ENCODE data around the gene PKHD1.
"Not testable (repeated sequence)": the region's sequence is repeated elsewhere in the genome, so short reads cannot be mapped to it uniquely, and the experiment has no call there.

PKHD1 gene

GRCh38 chr6:51918347-51918746 is 169.1 kb downstream of the PKHD1 start:
- H3K27me3 ChIP-seq (ENCODE audit: control insufficient read depth, insufficient read depth, low read length, poor library complexity, severe bottlenecking); H3K4me3 ChIP-seq (ENCODE audit: insufficient read depth, low read depth, low read length); H3K36me3 ChIP-seq (ENCODE audit: control insufficient read depth, insufficient read depth, low read length); H3K4me1 ChIP-seq (ENCODE audit: control insufficient read depth, insufficient read depth, low read length); H3K9me3 ChIP-seq (ENCODE audit: control insufficient read depth, low read length); H3K27ac ChIP-seq (ENCODE audit: insufficient read depth, low read depth, low read length, poor library complexity, severe bottlenecking): not testable (repeated sequence)
- WGBS, 2 experiments, result 88 to 97% methylated on average over 2 of the region's 2 CpGs

GRCh38 chr6:51915098-51915497 is 172.3 kb downstream of the PKHD1 start:
- WGBS, 2 experiments, result 97 to 100% methylated on average over 1 of the region's 1 CpG
- Histone ChIP-seq H3K4me1 (ENCODE audit: control insufficient read depth, insufficient read depth, low read length) (no peaks in the 10 kb centered on the region), H3K27me3 (ENCODE audit: control insufficient read depth, insufficient read depth, low read length, poor library complexity, severe bottlenecking) (no peaks in the 10 kb centered on the region)

DNA sequence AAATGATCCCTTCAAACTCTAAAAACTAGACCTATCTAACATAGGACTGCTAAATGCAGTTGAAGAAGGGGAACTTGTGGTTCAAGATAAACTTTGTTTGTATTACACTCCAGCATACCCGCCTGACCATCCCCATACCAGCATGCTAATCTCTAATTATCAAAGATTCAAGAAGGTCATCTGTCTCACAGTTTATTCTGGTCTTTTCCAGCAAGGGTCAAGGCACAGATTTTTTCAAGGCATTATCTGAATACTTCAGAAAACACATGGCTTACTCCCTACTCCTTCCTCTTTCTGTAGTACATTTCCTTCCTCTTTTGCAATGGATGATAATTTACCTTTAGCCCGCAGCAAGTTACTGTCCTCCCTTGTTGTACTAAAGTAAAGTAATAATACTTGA is 174.1 kb downstream of the PKHD1 start:
- Histone ChIP-seq H3K4me1 (ENCODE audit: control insufficient read depth, insufficient read depth, low read length) (no peaks in the 10 kb centered on the region), H3K36me3 (ENCODE audit: control insufficient read depth, insufficient read depth, low read length) (no peaks in the 10 kb centered on the region), H3K4me3 (ENCODE audit: insufficient read depth, low read depth, low read length) (no peak overlapping the region), H3K9me3 (ENCODE audit: control insufficient read depth, low read length) (no peaks in the 10 kb centered on the region), H3K27me3 (ENCODE audit: control insufficient read depth, insufficient read depth, low read length, poor library complexity, severe bottlenecking) (no peaks in the 10 kb centered on the region), H3K27ac (ENCODE audit: insufficient read depth, low read depth, low read length, poor library complexity, severe bottlenecking) (no peak overlapping the region)
- 92 to 95% methylated on average over 2 of the region's 2 CpGs for WGBS, 2 experiments

More at GRCh38 chr6:51915098-51915497, 172.3 kb downstream of the PKHD1 start:
- no peaks in the 10 kb centered on the region for H3K9me3 ChIP-seq (ENCODE audit: control insufficient read depth, low read length)
- no peaks in the 10 kb centered on the region for H3K36me3 ChIP-seq (ENCODE audit: control insufficient read depth, insufficient read depth, low read length)
- H3K27ac ChIP-seq (ENCODE audit: insufficient read depth, low read depth, low read length, poor library complexity, severe bottlenecking), result no peak overlapping the region
- H3K4me3 ChIP-seq (ENCODE audit: insufficient read depth, low read depth, low read length), result no peak overlapping the region

DNA sequence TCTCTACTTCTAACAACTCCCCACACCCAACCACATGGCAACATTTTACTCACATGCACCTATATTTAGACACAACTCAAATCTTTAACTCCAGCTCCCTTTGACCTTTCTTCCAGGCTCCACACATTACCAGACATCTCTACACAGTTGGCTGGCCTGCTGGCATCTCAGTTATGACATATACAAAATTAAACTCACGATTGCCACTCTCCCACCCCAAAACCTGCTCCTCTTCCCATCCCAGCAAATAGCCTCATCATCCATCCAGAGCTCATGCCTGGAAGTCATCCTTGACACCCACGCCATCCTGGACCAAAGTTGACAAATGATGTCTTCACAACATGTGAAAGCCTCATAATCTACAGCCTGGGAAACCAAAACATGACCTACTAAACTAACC is 176.6 kb downstream of the PKHD1 start:
- Histone ChIP-seq H3K4me1 (ENCODE audit: control insufficient read depth, insufficient read depth, low read length) (no peaks in the 10 kb centered on the region), H3K36me3 (ENCODE audit: control insufficient read depth, insufficient read depth, low read length) (no peaks in the 10 kb centered on the region), H3K4me3 (ENCODE audit: insufficient read depth, low read depth, low read length) (no peak overlapping the region), H3K9me3 (ENCODE audit: control insufficient read depth, low read length) (no peaks in the 10 kb centered on the region), H3K27ac (ENCODE audit: insufficient read depth, low read depth, low read length, poor library complexity, severe bottlenecking) (no peak overlapping the region), H3K27me3 (ENCODE audit: control insufficient read depth, insufficient read depth, low read length, poor library complexity, severe bottlenecking) (no peaks in the 10 kb centered on the region)
- WGBS, 2 experiments, result 89 to 94% methylated on average over 2 of the region's 2 CpGs

DNA sequence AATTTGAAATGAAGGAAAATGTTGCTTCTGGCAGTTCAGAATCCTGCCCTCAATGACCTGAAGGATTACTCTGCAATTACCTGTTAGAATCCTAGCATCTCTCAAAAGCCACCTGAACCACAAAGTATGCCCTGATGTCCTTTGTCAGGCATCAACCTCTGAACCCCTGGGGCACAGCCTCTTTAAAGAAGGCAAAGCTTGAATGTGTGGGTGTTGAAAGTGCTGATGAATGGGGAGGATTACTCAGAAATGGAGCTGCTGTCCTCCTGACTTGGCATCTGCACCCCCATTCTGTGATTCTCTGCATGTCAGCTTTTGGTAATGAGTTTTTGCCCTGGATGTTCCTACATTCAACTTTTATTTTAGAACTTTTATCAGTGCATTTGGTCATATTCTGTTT is 179.2 kb downstream of the PKHD1 start:
- Histone ChIP-seq H3K4me1 (ENCODE audit: control insufficient read depth, insufficient read depth, low read length) (no peaks in the 10 kb centered on the region), H3K36me3 (ENCODE audit: control insufficient read depth, insufficient read depth, low read length) (no peaks in the 10 kb centered on the region), H3K27me3 (ENCODE audit: control insufficient read depth, insufficient read depth, low read length, poor library complexity, severe bottlenecking) (no peaks in the 10 kb centered on the region), H3K9me3 (ENCODE audit: control insufficient read depth, low read length) (no peaks in the 10 kb centered on the region), H3K27ac (ENCODE audit: insufficient read depth, low read depth, low read length, poor library complexity, severe bottlenecking) (no peak overlapping the region), H3K4me3 (ENCODE audit: insufficient read depth, low read depth, low read length) (no peak overlapping the region)

DNA sequence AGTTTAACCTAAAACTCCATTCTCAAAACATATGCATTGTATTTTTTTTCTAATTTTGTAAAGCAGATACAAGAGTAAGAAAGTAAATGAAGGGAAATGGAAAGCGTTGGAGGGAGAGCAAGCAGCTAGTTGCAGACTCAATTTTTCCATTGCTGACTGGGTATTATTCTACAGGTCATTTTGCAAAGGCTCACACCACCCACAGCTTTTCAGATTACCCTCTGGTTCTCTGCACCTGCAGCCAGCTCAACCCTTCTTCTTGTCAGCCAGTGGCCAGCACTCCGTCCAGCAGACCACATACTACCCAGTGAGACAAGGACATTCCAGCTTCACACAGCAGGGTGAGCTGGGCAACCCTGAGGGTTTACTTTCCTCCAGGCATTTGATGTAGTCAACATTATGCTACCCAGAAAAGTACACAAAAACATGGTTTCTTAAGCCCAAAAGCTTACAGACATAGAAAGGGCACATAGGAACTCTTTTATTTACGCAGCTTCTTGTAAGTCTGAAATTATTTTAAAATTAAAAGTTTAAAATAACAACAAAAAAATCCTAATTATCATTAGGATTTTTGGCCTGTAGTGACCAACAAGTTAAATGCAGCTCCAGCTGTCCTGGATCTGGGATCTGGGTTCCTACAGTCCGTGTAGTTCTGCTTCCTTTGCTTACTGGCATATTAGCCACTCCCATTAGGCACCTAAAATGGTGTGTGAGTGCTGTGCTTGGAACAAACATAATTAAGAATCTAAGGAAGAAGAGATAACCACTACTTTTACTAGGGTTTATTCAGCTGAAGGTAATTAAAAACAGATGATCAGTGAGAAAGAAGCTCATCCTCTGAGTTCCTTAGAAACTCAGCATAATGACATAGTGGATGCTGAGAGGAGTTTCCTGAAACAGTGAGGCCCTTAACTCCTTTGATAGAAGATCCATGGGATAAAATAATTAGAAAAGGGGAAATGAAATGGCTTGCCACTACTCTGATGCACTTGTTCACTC is 185.3 kb downstream of the PKHD1 start:
- no peak overlapping the region for H3K4me3 ChIP-seq (ENCODE audit: insufficient read depth, low read depth, low read length)
- no peaks in the 10 kb centered on the region for H3K27me3 ChIP-seq (ENCODE audit: control insufficient read depth, insufficient read depth, low read length, poor library complexity, severe bottlenecking)
- no peaks in the 10 kb centered on the region for H3K4me1 ChIP-seq (ENCODE audit: control insufficient read depth, insufficient read depth, low read length)
- no peak overlapping the region for H3K27ac ChIP-seq (ENCODE audit: insufficient read depth, low read depth, low read length, poor library complexity, severe bottlenecking)
- no peaks in the 10 kb centered on the region for H3K9me3 ChIP-seq (ENCODE audit: control insufficient read depth, low read length)
- no peaks in the 10 kb centered on the region for H3K36me3 ChIP-seq (ENCODE audit: control insufficient read depth, insufficient read depth, low read length)
- 73 to 82% methylated on average over 3 of the region's 4 CpGs for WGBS, 2 experiments

DNA sequence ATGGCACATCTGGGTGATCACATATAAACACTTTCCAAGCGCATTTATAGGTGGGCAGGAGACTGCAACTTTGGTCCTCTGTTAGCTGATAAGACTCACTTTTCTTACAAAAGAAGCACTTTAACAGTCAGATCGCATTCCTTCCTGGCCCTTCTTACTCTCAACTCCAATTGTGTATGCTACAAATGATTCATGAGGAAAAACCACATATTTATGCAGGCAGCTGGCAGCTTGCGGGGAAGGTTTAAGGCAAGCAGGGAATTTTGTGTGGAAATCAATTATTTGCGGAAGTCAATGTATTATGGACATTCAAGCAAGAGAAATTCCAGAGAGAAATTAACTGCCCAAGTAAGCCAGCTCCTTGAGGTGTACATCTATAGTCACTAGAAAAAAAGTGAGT is 194.0 kb downstream of the PKHD1 start:
- Histone ChIP-seq H3K27ac (ENCODE audit: insufficient read depth, low read depth, low read length, poor library complexity, severe bottlenecking) (no peak overlapping the region), H3K27me3 (ENCODE audit: control insufficient read depth, insufficient read depth, low read length, poor library complexity, severe bottlenecking) (no peaks in the 10 kb centered on the region), H3K4me1 (ENCODE audit: control insufficient read depth, insufficient read depth, low read length) (no peaks in the 10 kb centered on the region), H3K36me3 (ENCODE audit: control insufficient read depth, insufficient read depth, low read length) (no peaks in the 10 kb centered on the region), H3K9me3 (ENCODE audit: control insufficient read depth, low read length) (no peaks in the 10 kb centered on the region), H3K4me3 (ENCODE audit: insufficient read depth, low read depth, low read length) (no peak overlapping the region)
- WGBS, 2 experiments, result 93 to 94% methylated on average over 4 of the region's 4 CpGs

- no peaks in the 10 kb centered on the region for H3K4me1 ChIP-seq (ENCODE audit: control insufficient read depth, insufficient read depth, low read length)
- no peaks in the 10 kb centered on the region for H3K9me3 ChIP-seq (ENCODE audit: control insufficient read depth, low read length)
- WGBS, 2 experiments, result 88 to 97% methylated on average over 4 of the region's 4 CpGs
- no peaks in the 10 kb centered on the region for H3K36me3 ChIP-seq (ENCODE audit: control insufficient read depth, insufficient read depth, low read length)
- H3K27me3 ChIP-seq (ENCODE audit: control insufficient read depth, insufficient read depth, low read length, poor library complexity, severe bottlenecking), result no peaks in the 10 kb centered on the region
- H3K27ac ChIP-seq (ENCODE audit: insufficient read depth, low read depth, low read length, poor library complexity, severe bottlenecking), result no peak overlapping the region
- no peak overlapping the region for H3K4me3 ChIP-seq (ENCODE audit: insufficient read depth, low read depth, low read length)
Measured at GRCh38 chr6:51892750-51893149, 194.7 kb downstream of the PKHD1 start.

- Histone ChIP-seq H3K4me1 (ENCODE audit: control insufficient read depth, insufficient read depth, low read length) (no peaks in the 10 kb centered on the region), H3K4me3 (ENCODE audit: insufficient read depth, low read depth, low read length) (no peak overlapping the region), H3K36me3 (ENCODE audit: control insufficient read depth, insufficient read depth, low read length) (no peaks in the 10 kb centered on the region), H3K27ac (ENCODE audit: insufficient read depth, low read depth, low read length, poor library complexity, severe bottlenecking) (no peak overlapping the region), H3K27me3 (ENCODE audit: control insufficient read depth, insufficient read depth, low read length, poor library complexity, severe bottlenecking) (no peaks in the 10 kb centered on the region), H3K9me3 (ENCODE audit: control insufficient read depth, low read length) (no peaks in the 10 kb centered on the region)
- 97 to 98% methylated on average over 3 of the region's 3 CpGs for WGBS, 2 experiments
Measured at GRCh38 chr6:51892339-51892738, 195.1 kb downstream of the PKHD1 start.

DNA sequence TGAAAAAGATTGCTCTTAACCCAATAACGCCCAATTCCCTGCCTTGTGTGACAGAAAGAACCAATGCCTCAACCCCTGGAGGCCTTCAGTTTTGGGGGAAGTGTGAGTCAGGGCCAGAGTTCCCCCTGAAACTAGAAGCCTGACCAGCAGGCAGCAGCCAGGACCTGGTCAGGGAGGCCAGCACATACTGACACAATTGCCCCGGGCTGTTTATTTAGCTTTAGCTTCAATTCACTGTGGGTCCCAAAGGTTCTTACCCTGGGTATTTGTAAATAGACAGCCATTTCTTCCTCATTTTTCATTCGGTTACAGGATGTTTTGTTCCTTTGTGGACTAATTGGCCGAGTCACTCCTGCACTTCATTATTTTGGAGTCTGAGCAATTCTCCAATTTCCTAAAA is 195.6 kb downstream of the PKHD1 start:
- Histone ChIP-seq H3K9me3 (ENCODE audit: control insufficient read depth, low read length) (no peaks in the 10 kb centered on the region), H3K27ac (ENCODE audit: insufficient read depth, low read depth, low read length, poor library complexity, severe bottlenecking) (no peak overlapping the region), H3K4me1 (ENCODE audit: control insufficient read depth, insufficient read depth, low read length) (no peaks in the 10 kb centered on the region), H3K27me3 (ENCODE audit: control insufficient read depth, insufficient read depth, low read length, poor library complexity, severe bottlenecking) (no peaks in the 10 kb centered on the region), H3K36me3 (ENCODE audit: control insufficient read depth, insufficient read depth, low read length) (no peaks in the 10 kb centered on the region), H3K4me3 (ENCODE audit: insufficient read depth, low read depth, low read length) (no peak overlapping the region)
- WGBS, 2 experiments, result 93 to 95% methylated on average over 4 of the region's 4 CpGs
